Smooth muscle cell (in vitro differentiated cells): ENCODE measurements around the gene TROAP. TPM values are rescaled to one million over a fixed set of nuclear protein-coding genes. Genes with fewer than 3 reads are reported as not detected.

Experiments
- DNase-seq: peaks from one replicate; lab custom pipeline; 2025; ENCODE audit not compliant: unreplicated experiment; lab: John Stamatoyannopoulos, UW
- H2AFZ ChIP-seq: fragments of 200-600 bp; sonication (generic); 2 replicates; pipeline ENCODE4 v1.6.0; 2016; ENCODE audit warnings: antibody characterized with exemption, low read depth, mild to moderate bottlenecking
- H3F3A ChIP-seq: fragments of 200-600 bp; sonication (generic); 2 replicates; pipeline ENCODE4 v1.6.0; 2017; ENCODE audit warnings: antibody characterized with exemption, low read depth
- H3K27ac ChIP-seq: fragments of 200-600 bp; sonication (generic); 2 replicates; pipeline ENCODE4 v1.5.1; 2016; ENCODE audit warnings: low read depth, mild to moderate bottlenecking
- H3K27me3 ChIP-seq: fragments of 200-600 bp; sonication (generic); 2 replicates; pipeline ENCODE4 v1.6.1; 2016; ENCODE audit warnings: low read depth, mild to moderate bottlenecking
- H3K36me3 ChIP-seq: fragments of 200-600 bp; sonication (generic); 2 replicates; pipeline ENCODE4 v1.5.1; 2016; ENCODE audit warnings: low read depth
- H3K4me1 ChIP-seq: fragments of 200-600 bp; sonication (generic); 2 replicates; pipeline ENCODE4 v1.5.1; 2016; ENCODE audit warnings: low read depth
- H3K4me2 ChIP-seq: fragments of 200-600 bp; sonication (generic); 2 replicates; pipeline ENCODE4 v1.6.0; 2016; ENCODE audit warnings: mild to moderate bottlenecking
- H3K4me3 ChIP-seq: fragments of 200-600 bp; sonication (generic); 2 replicates; pipeline ENCODE4 v1.5.1; 2016; ENCODE audit warnings: mild to moderate bottlenecking
- H3K79me2 ChIP-seq: fragments of 200-600 bp; sonication (generic); 2 replicates; pipeline ENCODE4 v1.6.0; 2016; ENCODE audit warnings: low read depth, mild to moderate bottlenecking
- H3K9ac ChIP-seq: fragments of 200-600 bp; sonication (generic); 2 replicates; pipeline ENCODE4 v1.6.0; 2016; ENCODE audit warnings: low read depth
- H3K9me3 ChIP-seq: fragments of 200-600 bp; sonication (generic); replicated peaks from 2 replicates; pipeline ENCODE4 v1.5.1; 2016; ENCODE audit warnings: low read depth
- H4K20me1 ChIP-seq: fragments of 200-600 bp; sonication (generic); 2 replicates; pipeline ENCODE4 v1.6.0; 2016; ENCODE audit warnings: low read depth
- WGBS: methylation state at CpG from one replicate; pipeline ENCODE4 v1.1.7; 2016; ENCODE audit warnings: low lambda C conversion rate; 5-methylcytosine and 5-hydroxymethylcytosine counted together
- polyA plus RNA-seq: library from polyadenylated mRNA; unstranded; fragments of >200 nt; fragmentation: Nextera tagmentation; extraction: Ambion mirVana; gene quantifications from 2 replicates; pipeline ENCODE4 v1.2.1, GENCODE V29; 2016
- total RNA-seq: library from RNA; depleted of rRNA; stranded (reverse); fragments of >200 nt; gene quantifications from 2 replicates; pipeline ENCODE4 v1.2.3, GENCODE V29; 2014
- TF ChIP-seq, protein P1 (sequence below): fragments of 200-600 bp; sonication (generic); IDR thresholded peaks from 2 replicates; pipeline ENCODE4 v1.5.1; 2017; ENCODE audit warnings: borderline replicate concordance, mild to moderate bottlenecking, antibody characterized with exemption; ENCODE audit not compliant: insufficient read depth, poor library complexity, severe bottlenecking

Gene TROAP
- total and polyA plus RNA-seq, 2 experiments from 2014 or later, result 3.7 to 8.5 TPM

DNA sequence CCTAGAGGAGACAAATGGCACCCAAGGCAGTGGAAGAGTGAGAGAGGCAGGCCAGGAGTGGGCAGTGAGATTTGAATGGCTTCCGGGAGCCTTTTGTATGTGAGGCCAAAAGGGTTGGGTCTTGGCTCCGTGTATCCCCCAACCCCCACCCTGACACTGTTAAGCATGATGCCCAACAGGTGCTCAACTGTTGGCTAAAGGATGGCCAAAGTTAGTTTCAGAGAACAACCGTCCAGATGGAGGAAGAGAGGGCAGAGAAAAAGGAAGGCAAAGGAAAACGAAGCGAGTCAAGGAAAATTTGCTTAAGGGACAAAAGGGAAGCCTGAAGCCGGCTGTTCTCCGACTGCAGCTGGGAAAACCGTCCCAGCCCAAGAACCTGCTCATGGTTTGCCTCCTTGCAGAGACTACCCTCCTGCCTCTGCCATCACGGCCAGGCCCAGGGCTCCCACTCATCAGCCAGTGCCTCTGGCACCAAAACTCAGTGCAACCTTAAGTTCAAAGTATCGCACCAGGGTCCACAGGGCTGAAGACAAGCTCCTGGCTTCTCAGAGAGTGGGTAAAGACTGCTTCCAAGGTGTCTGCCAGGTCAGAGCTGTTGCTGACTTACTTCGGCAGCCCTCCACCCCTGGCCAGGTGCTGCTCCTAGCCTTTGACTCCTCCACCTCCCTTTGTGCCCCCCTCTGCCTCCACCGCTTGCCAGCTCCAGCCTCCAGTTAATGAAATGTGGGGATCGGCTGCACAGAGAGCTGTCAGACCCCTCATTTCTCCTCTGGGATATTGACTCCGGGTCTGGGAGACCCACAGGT, 18.1 kb downstream of the TROAP start:
- Histone ChIP-seq H3K4me1 (peaks cover 29% of the 10 kb centered on the region), H3K9ac (no peak overlapping the region), H3K27me3 (peaks cover 100% of the 10 kb centered on the region), H3K9me3 (no peaks in the 10 kb centered on the region), H3K36me3 (no peaks in the 10 kb centered on the region), H4K20me1 (no peaks in the 10 kb centered on the region), H3K27ac (no peak overlapping the region), H3K4me2 (no peak overlapping the region), H3F3A (no peaks in the 10 kb centered on the region), H2AFZ (no peak overlapping the region), H3K79me2 (no peaks in the 10 kb centered on the region), H3K4me3 (no peak overlapping the region)
- WGBS, result 23% methylated on average over 14 of the region's 14 CpGs
- DNase-seq, result no peak
- TF ChIP-seq, protein P1, sequence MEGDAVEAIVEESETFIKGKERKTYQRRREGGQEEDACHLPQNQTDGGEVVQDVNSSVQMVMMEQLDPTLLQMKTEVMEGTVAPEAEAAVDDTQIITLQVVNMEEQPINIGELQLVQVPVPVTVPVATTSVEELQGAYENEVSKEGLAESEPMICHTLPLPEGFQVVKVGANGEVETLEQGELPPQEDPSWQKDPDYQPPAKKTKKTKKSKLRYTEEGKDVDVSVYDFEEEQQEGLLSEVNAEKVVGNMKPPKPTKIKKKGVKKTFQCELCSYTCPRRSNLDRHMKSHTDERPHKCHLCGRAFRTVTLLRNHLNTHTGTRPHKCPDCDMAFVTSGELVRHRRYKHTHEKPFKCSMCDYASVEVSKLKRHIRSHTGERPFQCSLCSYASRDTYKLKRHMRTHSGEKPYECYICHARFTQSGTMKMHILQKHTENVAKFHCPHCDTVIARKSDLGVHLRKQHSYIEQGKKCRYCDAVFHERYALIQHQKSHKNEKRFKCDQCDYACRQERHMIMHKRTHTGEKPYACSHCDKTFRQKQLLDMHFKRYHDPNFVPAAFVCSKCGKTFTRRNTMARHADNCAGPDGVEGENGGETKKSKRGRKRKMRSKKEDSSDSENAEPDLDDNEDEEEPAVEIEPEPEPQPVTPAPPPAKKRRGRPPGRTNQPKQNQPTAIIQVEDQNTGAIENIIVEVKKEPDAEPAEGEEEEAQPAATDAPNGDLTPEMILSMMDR, result peak; percentile 2

DNA sequence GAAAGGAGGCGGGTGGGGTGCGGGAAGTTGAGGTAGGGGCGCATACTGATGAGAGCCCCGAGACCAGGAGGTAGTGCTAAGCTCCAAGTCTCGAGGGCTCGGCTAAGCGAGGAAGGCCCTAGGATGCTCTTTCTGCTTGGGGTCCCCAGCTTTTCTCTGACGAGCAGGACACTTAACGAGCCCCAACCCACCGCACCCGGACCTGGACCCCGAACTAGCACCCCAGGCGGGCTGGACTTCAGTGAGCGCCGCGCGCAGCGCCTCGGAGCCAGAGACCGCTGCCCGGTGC, 18.7 kb downstream of the TROAP start:
- Histone ChIP-seq H3K36me3 (no peaks in the 10 kb centered on the region), H4K20me1 (no peaks in the 10 kb centered on the region), H3K9ac (no peak overlapping the region), H3K4me3 (peak overlapping the region; percentile 48), H3K27ac (no peak overlapping the region), H2AFZ (no peak overlapping the region), H3K79me2 (no peaks in the 10 kb centered on the region), H3K27me3 (peaks cover 100% of the 10 kb centered on the region), H3F3A (no peaks in the 10 kb centered on the region), H3K4me1 (peaks cover 34% of the 10 kb centered on the region), H3K9me3 (no peaks in the 10 kb centered on the region), H3K4me2 (peak overlapping the region; percentile 89)
- TF ChIP-seq, protein P1, result no peak
- DNase-seq, result no peak
- 8% methylated on average over 21 of the region's 21 CpGs for WGBS

DNA sequence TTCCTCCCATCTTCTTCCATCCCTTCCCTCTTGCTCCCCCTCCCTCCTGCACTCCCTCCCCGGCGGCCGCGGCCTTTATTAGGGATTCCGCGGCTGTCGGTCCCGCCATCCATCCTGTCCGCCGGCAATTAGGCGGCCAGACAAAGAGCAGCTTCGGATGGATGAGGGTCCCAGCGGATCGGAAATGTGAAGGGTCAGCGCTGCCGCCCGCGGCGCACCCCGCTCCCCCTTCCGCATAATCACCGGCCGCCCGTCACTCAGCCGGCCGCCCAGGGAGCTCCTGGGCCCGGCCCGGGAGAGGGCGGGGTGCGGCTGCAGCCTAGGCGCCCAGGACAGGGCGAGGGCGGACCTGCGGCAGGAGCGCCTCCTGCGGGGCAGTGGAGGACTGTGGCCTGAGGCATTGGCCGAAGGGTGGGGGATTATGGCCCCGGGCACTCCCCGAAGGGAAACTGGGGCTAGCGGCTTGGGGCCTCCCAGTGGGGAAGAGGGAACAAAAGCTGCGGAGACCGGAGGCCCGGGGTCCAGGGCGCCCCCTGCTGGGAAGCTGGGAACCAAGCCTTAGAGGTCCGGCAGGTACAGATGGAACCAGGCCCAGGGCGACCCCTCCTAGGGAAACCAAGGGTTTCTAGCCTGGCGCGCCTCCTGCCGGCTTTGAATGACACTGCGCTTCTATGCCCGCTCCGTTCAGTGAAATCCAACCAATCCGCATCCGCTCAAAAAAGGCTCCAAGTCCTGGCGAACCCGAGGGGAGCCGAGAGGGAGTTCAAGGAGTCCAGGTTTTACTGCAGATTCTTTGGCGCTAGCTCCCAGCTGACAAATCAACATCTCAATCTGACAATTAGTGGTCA, 19.2 kb downstream of the TROAP start:
- Histone ChIP-seq H3K9me3 (no peaks in the 10 kb centered on the region), H3K79me2 (no peaks in the 10 kb centered on the region), H3F3A (no peaks in the 10 kb centered on the region), H3K27me3 (peaks cover 100% of the 10 kb centered on the region), H3K4me1 (peaks cover 40% of the 10 kb centered on the region), H2AFZ (peak overlapping the region; percentile 58), H3K4me3 (peak overlapping the region; percentile 48), H3K36me3 (no peaks in the 10 kb centered on the region), H3K27ac (no peak overlapping the region), H3K4me2 (peak overlapping the region; percentile 89), H3K9ac (no peak overlapping the region), H4K20me1 (no peaks in the 10 kb centered on the region)
- WGBS, result 1% methylated on average over 49 of the region's 58 CpGs
- DNase-seq, result peak; percentile 22
- TF ChIP-seq, protein P1, result peak; percentile 75
